Measurements from ENCODE around the gene CAMK1D. TPM values are rescaled to one million over a fixed set of nuclear protein-coding genes. Genes with fewer than 3 reads are reported as not detected.

Gene CAMK1D
- total and polyA plus RNA-seq, 2 donors (not counting 3 experiments of a cell fraction or from before 2014, with no cell fraction given): 0.37 to 4.2 TPM

DNA sequence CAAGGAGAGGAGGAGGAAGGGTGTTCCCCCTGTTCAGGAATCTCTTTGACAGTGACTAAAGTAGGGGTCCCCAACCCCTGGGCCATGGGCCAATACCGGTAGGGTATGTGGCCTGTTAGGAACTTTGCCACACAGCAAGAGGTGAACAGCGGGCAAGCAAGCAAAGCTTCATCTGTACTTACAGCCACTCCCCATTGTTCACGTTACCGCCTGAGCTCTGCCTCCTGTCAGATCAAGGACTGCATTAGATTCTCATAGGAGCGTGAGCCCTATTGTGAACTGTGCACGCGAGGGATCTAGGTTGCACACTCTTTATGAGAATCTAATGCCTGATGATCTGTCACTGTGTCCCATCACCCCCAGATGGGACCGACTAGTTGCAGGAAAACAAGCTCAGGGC, 201.6 kb downstream of the CAMK1D start:
- H3K9ac ChIP-seq (replicated peaks; ENCODE audit: extremely low read depth, insufficient read depth, low read length): no peak overlapping the region
- H3K36me3 ChIP-seq (ENCODE audit: control insufficient read depth in 2 of 2, extremely low read depth in 1 of 2, insufficient read depth in 2 of 2, low read length in 2 of 2): no peaks in the 10 kb centered on the region
- no peak for DNase-seq (ENCODE audit: low read depth, low spot score)
- H2AFZ ChIP-seq (ENCODE audit: low read depth, low read length): no peak overlapping the region
- H3K9me3 ChIP-seq (replicated peaks; ENCODE audit: control insufficient read depth, insufficient read depth, low read length): no peaks in the 10 kb centered on the region
- dilution Hi-C loops (cut with MboI; ENCODE audit: extremely low pct_ligation_motif_present, low sequenced_read_pairs): no loop called here
- POLR2A ChIA-PET: no interaction called here
- no peak overlapping the region for H3K27ac ChIP-seq (ENCODE audit: insufficient read depth, low read depth, low read length)
- no peaks in the 10 kb centered on the region for H4K20me1 ChIP-seq (replicated peaks; ENCODE audit: control insufficient read depth, extremely low read depth, insufficient read depth, low read length)
- intact Hi-C loops (cut with micrococcal nuclease): no loop called here
- CTCF ChIA-PET: interaction anchor here (1.0 kb wide), 1 partner anchor 287 kb away, joined by 3 read pairs; no protein-coding TSS in a partner anchor
- H3K27me3 ChIP-seq (ENCODE audit: control insufficient read depth in 2 of 2, insufficient read depth in 2 of 2, low read length in 2 of 2): no peaks in the 10 kb centered on the region
- TF ChIP-seq EZH2 (IDR thresholded peaks at IDR 0.05; ENCODE audit: borderline replicate concordance, low read depth, low read length, severe bottlenecking): no peak
- no peak for TF ChIP-seq JUN (IDR thresholded peaks at IDR 0.05; ENCODE audit: borderline replicate concordance, insufficient read depth, insufficient read length, low read depth)
- no peak for TF ChIP-seq FOS (IDR thresholded peaks at IDR 0.05; ENCODE audit: borderline replicate concordance, insufficient read depth, low read length)
- no peak for TF ChIP-seq GATA2 (IDR thresholded peaks at IDR 0.05; ENCODE audit: insufficient read depth, insufficient read length, low read depth, low read length)
- TF ChIP-seq, protein P1, sequence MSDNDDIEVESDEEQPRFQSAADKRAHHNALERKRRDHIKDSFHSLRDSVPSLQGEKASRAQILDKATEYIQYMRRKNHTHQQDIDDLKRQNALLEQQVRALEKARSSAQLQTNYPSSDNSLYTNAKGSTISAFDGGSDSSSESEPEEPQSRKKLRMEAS (IDR thresholded peaks at IDR 0.05; ENCODE audit: insufficient read depth, insufficient read length): no peak
- no peak for TF ChIP-seq MYC (IDR thresholded peaks at IDR 0.05; ENCODE audit: low read depth, low read length)
- TF ChIP-seq POLR2AphosphoS5 (IDR thresholded peaks at IDR 0.05; ENCODE audit: insufficient read depth, low read depth, low read length): no peak
- TF ChIP-seq, protein P2, sequence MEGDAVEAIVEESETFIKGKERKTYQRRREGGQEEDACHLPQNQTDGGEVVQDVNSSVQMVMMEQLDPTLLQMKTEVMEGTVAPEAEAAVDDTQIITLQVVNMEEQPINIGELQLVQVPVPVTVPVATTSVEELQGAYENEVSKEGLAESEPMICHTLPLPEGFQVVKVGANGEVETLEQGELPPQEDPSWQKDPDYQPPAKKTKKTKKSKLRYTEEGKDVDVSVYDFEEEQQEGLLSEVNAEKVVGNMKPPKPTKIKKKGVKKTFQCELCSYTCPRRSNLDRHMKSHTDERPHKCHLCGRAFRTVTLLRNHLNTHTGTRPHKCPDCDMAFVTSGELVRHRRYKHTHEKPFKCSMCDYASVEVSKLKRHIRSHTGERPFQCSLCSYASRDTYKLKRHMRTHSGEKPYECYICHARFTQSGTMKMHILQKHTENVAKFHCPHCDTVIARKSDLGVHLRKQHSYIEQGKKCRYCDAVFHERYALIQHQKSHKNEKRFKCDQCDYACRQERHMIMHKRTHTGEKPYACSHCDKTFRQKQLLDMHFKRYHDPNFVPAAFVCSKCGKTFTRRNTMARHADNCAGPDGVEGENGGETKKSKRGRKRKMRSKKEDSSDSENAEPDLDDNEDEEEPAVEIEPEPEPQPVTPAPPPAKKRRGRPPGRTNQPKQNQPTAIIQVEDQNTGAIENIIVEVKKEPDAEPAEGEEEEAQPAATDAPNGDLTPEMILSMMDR (IDR thresholded peaks at IDR 0.05; ENCODE audit: extremely low read depth in 1 of 2, insufficient read depth in 1 of 2, low read depth in 1 of 2, low read length in 2 of 2): no peak
- FAIRE-seq: no peak
- no peak overlapping the region for H3K4me3 ChIP-seq (replicated peaks in 1 of 3; ENCODE audit: insufficient read depth in 1 of 3, low read depth in 1 of 3, low read length in 3 of 3)
- no peak overlapping the region for H3K4me2 ChIP-seq (ENCODE audit: insufficient read depth, low read length)
- H3K4me1 ChIP-seq (ENCODE audit: control insufficient read depth, extremely low read depth, insufficient read depth, low read length): no peaks in the 10 kb centered on the region
- BruUV-seq (replicated peaks): no TSS peak
- no peaks in the 10 kb centered on the region for H3K79me2 ChIP-seq (ENCODE audit: control insufficient read depth, insufficient read depth, low read length)
- H3K9me1 ChIP-seq (replicated peaks; ENCODE audit: control insufficient read depth, extremely low read depth, insufficient read depth, low read length): no peaks in the 10 kb centered on the region

All from endothelial cell of umbilical vein (primary cell).